GM23248 (cell line): ENCODE results near the gene PLEKHD1. TPM values are rescaled to one million over a fixed set of nuclear protein-coding genes. Genes with fewer than 3 reads are reported as not detected.

Source experiments
- DNase-seq: peaks from one replicate; pipeline ENCODE4 v3.0.0-alpha.2; 2015
- H2AFZ ChIP-seq: fragments of 200-600 bp; sonication (generic); 2 replicates; pipeline ENCODE4 v1.6.1; 2016; ENCODE audit warnings: antibody characterized with exemption
- H3F3A ChIP-seq: fragments of 200-600 bp; sonication (generic); 2 replicates; pipeline ENCODE4 v1.6.1; 2016; ENCODE audit warnings: mild to moderate bottlenecking, antibody characterized with exemption, mixed run types; ENCODE audit not compliant: insufficient read depth
- H3K27ac ChIP-seq: fragments of 200-600 bp; sonication (generic); 2 replicates; pipeline ENCODE4 v1.5.1; 2016; ENCODE audit warnings: mild to moderate bottlenecking
- H3K27me3 ChIP-seq: fragments of 200-600 bp; sonication (generic); replicated peaks from 2 replicates; pipeline ENCODE4 v1.6.1; 2016; ENCODE audit warnings: mild to moderate bottlenecking; ENCODE audit not compliant: insufficient read depth
- H3K36me3 ChIP-seq: fragments of 200-600 bp; sonication (generic); 2 replicates; pipeline ENCODE4 v1.6.1; 2016; ENCODE audit warnings: low read depth, mild to moderate bottlenecking
- H3K4me1 ChIP-seq: fragments of 200-600 bp; sonication (generic); 2 replicates; pipeline ENCODE4 v1.6.1; 2016; ENCODE audit warnings: mild to moderate bottlenecking; ENCODE audit not compliant: insufficient read depth
- H3K4me2 ChIP-seq: fragments of 200-600 bp; sonication (generic); one replicate; pipeline ENCODE4 v1.6.1; 2016; ENCODE audit warnings: mild to moderate bottlenecking; ENCODE audit not compliant: unreplicated experiment
- H3K4me3 ChIP-seq: fragments of 200-600 bp; sonication (generic); 2 replicates; pipeline ENCODE4 v1.5.1; 2016; ENCODE audit warnings: mild to moderate bottlenecking
- H3K79me2 ChIP-seq: fragments of 200-600 bp; sonication (generic); 2 replicates; pipeline ENCODE4 v1.6.1; 2016; ENCODE audit warnings: mild to moderate bottlenecking; ENCODE audit not compliant: insufficient read depth
- H3K9ac ChIP-seq: fragments of 200-600 bp; sonication (generic); 2 replicates; pipeline ENCODE4 v1.6.1; 2016; ENCODE audit warnings: mild to moderate bottlenecking
- H3K9me2 ChIP-seq: fragments of 200-600 bp; sonication (generic); 2 replicates; pipeline ENCODE4 v1.6.1; 2016; ENCODE audit warnings: mixed run types, mild to moderate bottlenecking, moderate library complexity; ENCODE audit not compliant: insufficient read depth
- H3K9me3 ChIP-seq: fragments of 200-600 bp; sonication (generic); one replicate; pipeline ENCODE4 v1.6.1; 2017; ENCODE audit warnings: low read depth
- H4K20me1 ChIP-seq: fragments of 200-600 bp; sonication (generic); 2 replicates; pipeline ENCODE4 v1.6.0; 2016; ENCODE audit not compliant: insufficient read depth
- EZH2 ChIP-seq: fragments of 200-600 bp; sonication (generic); IDR thresholded peaks from 2 replicates; pipeline ENCODE4 v1.6.1; 2018; ENCODE audit warnings: antibody characterized with exemption, mild to moderate bottlenecking; ENCODE audit not compliant: insufficient read depth, poor library complexity, severe bottlenecking
- EZH2phosphoT487 ChIP-seq: fragments of 200-600 bp; sonication (generic); IDR thresholded peaks from 2 replicates; pipeline ENCODE4 v1.6.1; 2018; ENCODE audit warnings: antibody characterized with exemption, moderate library complexity, mild to moderate bottlenecking, low read depth; ENCODE audit not compliant: insufficient read depth
- WGBS, 2 experiments: methylation state at CpG; one replicate each; pipeline ENCODE4 v1.1.6; 2015 to 2017; ENCODE audit warnings: low lambda C conversion rate in 2 of 2, low coverage in 1 of 2; ENCODE audit errors: missing lambda C conversion rate in 2 of 2; 5-methylcytosine and 5-hydroxymethylcytosine counted together
- in situ Hi-C: fragments of 300-500 bp; cut with MboI; formaldehyde crosslinking; loops from 2 replicates; pipeline ENCODE4 v1.15.0; 2020
- polyA plus RNA-seq: library from polyadenylated mRNA; unstranded; fragments of >200 nt; fragmentation: Nextera tagmentation; extraction: Ambion mirVana; gene quantifications from 2 replicates; pipeline ENCODE4 v1.2.1, GENCODE V29; 2016
- total RNA-seq: library from RNA; depleted of rRNA; stranded (reverse); fragments of >200 nt; shearing (Covaris generic); gene quantifications from 2 replicates; pipeline ENCODE4 v1.2.3, GENCODE V29; 2014; rRNA removed

Gene PLEKHD1
- total RNA-seq (not detected in 2 replicates), polyA plus RNA-seq (not detected in 2 replicates)

DNA sequence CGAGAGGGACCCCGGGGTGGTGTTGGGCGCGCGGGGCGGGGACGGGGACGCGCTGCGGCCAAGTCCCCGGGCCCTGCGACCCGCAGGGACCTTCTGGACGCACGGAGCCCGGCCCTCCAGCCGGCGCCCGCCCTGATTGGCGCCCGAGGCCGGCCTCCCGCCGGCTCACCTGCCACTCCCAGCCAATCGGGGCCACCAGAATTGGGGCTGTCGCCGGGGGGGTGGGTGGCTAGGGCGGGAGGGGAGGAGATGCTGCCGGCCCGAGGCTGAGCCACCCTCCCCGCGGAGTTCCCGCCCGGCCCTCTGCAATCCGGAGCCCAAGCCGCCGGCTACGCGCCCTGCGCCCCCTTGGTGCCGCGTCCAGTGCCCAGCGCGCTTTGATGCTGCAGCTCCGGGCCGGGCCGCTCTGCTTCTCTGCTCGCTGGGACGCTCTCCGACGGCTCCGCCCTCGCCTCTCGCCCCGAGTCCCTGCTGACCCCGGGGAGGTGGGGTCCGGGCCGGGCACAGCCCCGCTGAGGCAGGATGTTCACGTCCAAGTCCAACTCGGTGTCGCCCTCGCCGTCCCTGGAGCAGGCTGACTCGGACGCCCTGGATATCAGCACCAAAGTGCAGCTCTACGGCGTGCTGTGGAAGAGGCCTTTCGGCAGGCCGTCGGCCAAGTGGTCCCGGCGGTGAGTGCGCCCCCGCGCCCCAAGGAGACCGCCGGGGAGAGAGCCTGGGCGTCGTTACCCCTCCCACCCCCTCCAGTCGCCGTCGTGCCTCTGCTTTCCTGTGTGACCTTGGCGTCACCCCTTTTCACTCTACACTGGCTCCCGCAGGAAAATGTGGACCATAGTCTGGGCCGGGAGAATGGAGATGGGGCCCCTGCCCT is at the start of gene PLEKHD1:
TSS of gene PLEKHD1 (plus strand) at position 285 of the 871 bp plus-strand sequence. CDS start at position 523, 238 bp downstream.
- peak within 1 kb of the TSS; percentile 8 for H3K4me2 ChIP-seq
- in situ Hi-C loops = no loop called here
- 12 to 14% methylated on average over 53 to 58 of the region's 86 CpGs for WGBS, 2 experiments

DNA sequence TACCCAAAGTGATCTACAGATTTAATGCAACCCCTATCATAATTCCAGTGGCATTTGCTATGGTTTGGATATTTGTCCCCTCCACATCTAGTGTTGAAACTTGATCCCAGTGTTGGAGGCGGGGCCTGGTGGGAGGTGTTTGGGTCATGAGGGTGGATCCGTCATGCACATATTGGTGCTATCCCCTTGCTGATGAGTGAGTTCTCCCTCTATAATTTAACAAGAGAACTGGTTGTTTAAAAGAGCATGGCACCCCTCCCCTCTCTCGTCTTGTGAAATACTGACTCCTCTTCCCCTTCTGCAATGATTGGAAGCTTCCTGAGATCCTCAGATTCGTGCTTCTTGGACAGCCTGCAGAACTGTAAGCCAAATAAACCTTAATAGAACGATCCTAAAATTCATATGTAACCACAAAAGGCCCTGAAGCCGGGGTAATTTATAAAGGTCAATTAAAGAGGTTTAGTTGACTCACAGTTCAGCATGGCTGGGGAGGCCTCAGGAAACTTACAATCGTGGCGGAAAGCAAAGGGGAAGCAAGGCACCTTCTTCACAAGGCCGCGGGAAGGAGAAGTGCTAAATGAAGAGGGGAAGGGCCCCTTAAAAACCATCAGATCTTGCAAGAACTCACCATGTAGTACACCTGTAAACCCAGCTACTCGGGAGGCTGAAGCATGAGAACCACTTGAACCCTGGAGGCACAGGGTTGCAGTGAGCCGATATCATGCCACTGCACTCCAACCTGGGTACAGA is 44.8 kb upstream of the PLEKHD1 start:
- Histone ChIP-seq H3K9me3 (no peaks in the 10 kb centered on the region), H3K36me3 (no peaks in the 10 kb centered on the region), H3K9ac (no peak overlapping the region), H3K4me1 (0 out of 2 replicates have a peak, but pooled peaks cover 5% of the 10 kb centered on the region), H3F3A (no peaks in the 10 kb centered on the region), H3K79me2 (peaks cover 97% of the 10 kb centered on the region), H3K27me3 (no peaks in the 10 kb centered on the region), H4K20me1 (0 out of 2 replicates have a peak, but pooled peaks cover 7% of the 10 kb centered on the region), H3K9me2 (no peaks in the 10 kb centered on the region), H3K4me3 (no peak overlapping the region), H2AFZ (no peak overlapping the region), H3K4me2 (no peak overlapping the region), H3K27ac (no peak overlapping the region)
- TF ChIP-seq EZH2phosphoT487 (no peak), EZH2 (no peak)
- in situ Hi-C loops = no loop called here
- no peak for DNase-seq
- WGBS, 2 experiments = 96 to 99% methylated on average over 12 of the region's 12 CpGs

More for the DNA sequence above, at the start of gene PLEKHD1:
- H3K4me1 ChIP-seq = no peaks in the 10 kb centered on the region
- no peaks in the 10 kb centered on the region for H4K20me1 ChIP-seq
- H3K36me3 ChIP-seq = no peaks in the 10 kb centered on the region
- TF ChIP-seq EZH2phosphoT487 = no peak
- no peak for TF ChIP-seq EZH2
- no peak within 1 kb of the TSS for H3K27ac ChIP-seq
- DNase-seq = peak; percentile 13
- H2AFZ ChIP-seq = no peak within 1 kb of the TSS
- peaks cover 42% of the 10 kb centered on the region for H3K27me3 ChIP-seq
- H3F3A ChIP-seq = no peaks in the 10 kb centered on the region
- H3K4me3 ChIP-seq = peak within 1 kb of the TSS; percentile 38; the same call in 1 of the 2 replicates
- no peaks in the 10 kb centered on the region for H3K79me2 ChIP-seq
- no peaks in the 10 kb centered on the region for H3K9me2 ChIP-seq
- no peaks in the 10 kb centered on the region for H3K9me3 ChIP-seq
- no peak within 1 kb of the TSS for H3K9ac ChIP-seq

DNA sequence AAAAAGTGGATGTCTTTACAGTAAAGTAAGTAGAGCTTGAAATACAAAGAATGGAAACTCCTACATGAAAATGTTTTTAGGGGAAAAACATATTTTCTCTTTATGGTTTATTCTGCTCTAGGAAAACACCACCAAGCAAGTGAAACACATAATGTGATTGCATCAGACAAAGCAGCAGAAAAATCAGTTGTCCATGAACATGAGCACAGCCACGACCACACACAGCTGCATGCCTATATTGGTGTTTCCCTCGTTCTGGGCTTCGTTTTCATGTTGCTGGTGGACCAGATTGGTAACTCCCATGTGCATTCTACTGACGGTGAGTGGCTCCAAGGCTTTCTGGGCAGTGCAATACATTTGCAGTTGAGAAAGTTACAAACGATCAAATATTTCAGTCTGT is 42.6 kb upstream of the PLEKHD1 start:
- in situ Hi-C loops = no loop called here
- Histone ChIP-seq H3K27me3 (no peaks in the 10 kb centered on the region), H3K9me2 (no peaks in the 10 kb centered on the region), H3K9me3 (no peaks in the 10 kb centered on the region), H3K27ac (no peak overlapping the region), H3F3A (no peaks in the 10 kb centered on the region), H3K4me1 (0 out of 2 replicates have a peak, but pooled peaks cover 5% of the 10 kb centered on the region), H3K4me2 (no peak overlapping the region), H2AFZ (no peak overlapping the region), H4K20me1 (no peaks in the 10 kb centered on the region), H3K36me3 (no peaks in the 10 kb centered on the region), H3K79me2 (peaks cover 83% of the 10 kb centered on the region), H3K4me3 (no peak overlapping the region), H3K9ac (no peak overlapping the region)
- DNase-seq = no peak
- WGBS, 2 experiments = 81 to 84% methylated on average over 5 of the region's 5 CpGs
- no peak for TF ChIP-seq EZH2
- TF ChIP-seq EZH2phosphoT487 = no peak

DNA sequence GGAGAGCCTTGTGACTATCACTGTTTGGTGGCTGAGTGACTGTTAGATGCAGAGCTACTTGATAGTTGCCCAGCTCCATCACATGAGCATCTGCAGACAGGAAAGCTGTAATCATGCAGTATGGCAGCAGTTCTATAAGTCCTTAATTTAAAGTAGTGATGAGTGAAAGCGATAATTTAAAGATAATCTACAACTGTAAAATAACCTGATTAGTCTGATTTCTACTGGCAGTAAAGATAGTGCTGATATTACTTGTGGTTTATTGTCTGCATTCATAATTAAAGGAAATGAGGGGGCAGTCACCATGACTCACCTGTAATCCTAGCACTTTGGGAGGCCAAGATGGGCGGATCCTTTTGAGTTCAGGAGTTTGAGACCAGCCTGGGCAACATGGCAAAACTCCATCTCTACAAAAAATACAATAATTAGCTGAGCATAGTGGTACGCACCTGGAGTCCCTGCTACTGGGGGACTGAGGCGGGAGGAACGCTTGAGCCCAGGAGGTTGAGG is 41.2 kb upstream of the PLEKHD1 start:
- H4K20me1 ChIP-seq = no peaks in the 10 kb centered on the region
- DNase-seq = peak; percentile 5
- no peak overlapping the region for H2AFZ ChIP-seq
- H3K27me3 ChIP-seq = no peaks in the 10 kb centered on the region
- no peaks in the 10 kb centered on the region for H3K9me2 ChIP-seq
- no peaks in the 10 kb centered on the region for H3K36me3 ChIP-seq
- 97 to 100% methylated on average over 5 of the region's 5 CpGs for WGBS, 2 experiments
- no peaks in the 10 kb centered on the region for H3F3A ChIP-seq
- no peak overlapping the region for H3K4me3 ChIP-seq
- no peak overlapping the region for H3K27ac ChIP-seq
- H3K4me1 ChIP-seq = 0 out of 2 replicates have a peak, but pooled peaks cover 5% of the 10 kb centered on the region
- in situ Hi-C loops = no loop called here
- no peaks in the 10 kb centered on the region for H3K9me3 ChIP-seq
- no peak for TF ChIP-seq EZH2
- no peak for TF ChIP-seq EZH2phosphoT487
- H3K79me2 ChIP-seq = peaks cover 72% of the 10 kb centered on the region
- H3K9ac ChIP-seq = no peak overlapping the region
- H3K4me2 ChIP-seq = no peak overlapping the region
